CD1c-positive myeloid dendritic cell (primary cell): ENCODE data around the gene FAM184B.
"Not testable (repeated sequence)": the region's sequence is repeated elsewhere in the genome, so short reads cannot be mapped to it uniquely, and the experiment has no call there.

ENCODE experiments used
- DNase-seq: peaks from one replicate; pipeline ENCODE4 v3.0.0-alpha.2; 2016; ENCODE audit errors: extremely low spot score

FAM184B gene

GRCh38 chr4:17718471-17718870, 63.0 kb downstream of the FAM184B start:
- no peak for DNase-seq

GRCh38 chr4:17717301-17717700, 64.1 kb downstream of the FAM184B start:
- no peak for DNase-seq

- DNase-seq: no peak
Measured at GRCh38 chr4:17715511-17715910, 65.9 kb downstream of the FAM184B start.

GRCh38 chr4:17713779-17714178, 67.6 kb downstream of the FAM184B start:
- no peak for DNase-seq

- DNase-seq: no peak
Measured at GRCh38 chr4:17712166-17712565, 69.3 kb downstream of the FAM184B start.

- DNase-seq: not testable (repeated sequence)
Measured at GRCh38 chr4:17711206-17711605, 70.2 kb downstream of the FAM184B start.

- no peak for DNase-seq
Measured at GRCh38 chr4:17709763-17710068, 71.7 kb downstream of the FAM184B start.

GRCh38 chr4:17708992-17709762, 72.2 kb downstream of the FAM184B start:
- DNase-seq: no peak

GRCh38 chr4:17707671-17708070, 73.8 kb downstream of the FAM184B start:
- DNase-seq: no peak

- no peak for DNase-seq
Measured at GRCh38 chr4:17705107-17705506, 76.3 kb downstream of the FAM184B start.

GRCh38 chr4:17704020-17704650, 77.3 kb downstream of the FAM184B start:
- no peak for DNase-seq

GRCh38 chr4:17702641-17703040, 78.8 kb downstream of the FAM184B start:
- DNase-seq: no peak

- DNase-seq: no peak
Measured at GRCh38 chr4:17701882-17702281, 79.5 kb downstream of the FAM184B start.

GRCh38 chr4:17701138-17701839, 80.1 kb downstream of the FAM184B start:
- no peak for DNase-seq

- DNase-seq: no peak
Measured at GRCh38 chr4:17699380-17699779, 82.0 kb downstream of the FAM184B start.

GRCh38 chr4:17698116-17698515, 83.3 kb downstream of the FAM184B start:
- DNase-seq: no peak

- DNase-seq: no peak
Measured at GRCh38 chr4:17695341-17695740, 86.1 kb downstream of the FAM184B start.

- no peak for DNase-seq
Measured at GRCh38 chr4:17694552-17694951, 86.9 kb downstream of the FAM184B start.

- no peak for DNase-seq
Measured at GRCh38 chr4:17690898-17691297, 90.5 kb downstream of the FAM184B start.

GRCh38 chr4:17690135-17690534, 91.3 kb downstream of the FAM184B start:
- DNase-seq: no peak

- no peak for DNase-seq
Measured at GRCh38 chr4:17688011-17688441, 93.4 kb downstream of the FAM184B start.

GRCh38 chr4:17687237-17687857, 94.1 kb downstream of the FAM184B start:
- no peak for DNase-seq

- not testable (repeated sequence) for DNase-seq
Measured at GRCh38 chr4:17684648-17685047, 96.8 kb downstream of the FAM184B start.
